B cell (primary cell): ENCODE results near the gene BTNL9. TPM values are rescaled to one million over a fixed set of nuclear protein-coding genes. Genes with fewer than 3 reads are reported as not detected.
A peak's percentile ranks its signal among the peaks of the same experiment; 100 is the strongest.
"Not testable (repeated sequence)": the region's sequence is repeated elsewhere in the genome, so short reads cannot be mapped to it uniquely, and the experiment has no call there.

Source experiments
- ATAC-seq: fragments of 200-7000 bp; cut with Tn5 transposase; one replicate; pipeline ENCODE4 v1.10.0; 2021; ENCODE audit warnings: low read depth, mild to moderate bottlenecking, moderate number of reproducible peaks, moderate library complexity
- CTCF ChIA-PET: fragments of 350-600 bp; sonication (Branson Sonifier 250); formaldehyde crosslinking; loops from one replicate; lab custom pipeline; 2021; ENCODE audit warnings: antibody characterized with exemption, inconsistent platforms; lab: Charles Lee
- POLR2A ChIA-PET: fragments of 350-600 bp; sonication (Branson Sonifier 250); formaldehyde crosslinking; loops from one replicate; lab custom pipeline; 2021; ENCODE audit warnings: antibody characterized with exemption; lab: Charles Lee
- DNase-seq: peaks from one replicate; pipeline ENCODE4 v3.0.0; 2013
- H2AFZ ChIP-seq: 2 replicates; pipeline ENCODE4 v1.6.1; 2012; ENCODE audit warnings: mild to moderate bottlenecking, low read depth, low read length; ENCODE audit not compliant: insufficient read depth, poor library complexity, severe bottlenecking
- H3K27ac ChIP-seq, 2 donors: 1 replicate in 1 of 2; 2 replicates in 1 of 2; pipeline ENCODE4 v1.5.1; 2012 to 2013; ENCODE audit warnings: low read length in 2 of 2, mild to moderate bottlenecking in 2 of 2, moderate library complexity in 1 of 2
- H3K27me3 ChIP-seq, 4 experiments: fragments of 200-600 bp in 1 of 4; sonication (generic) in 1 of 4; replicated peaks in 1 of 4; 1 replicate in 2 of 4; 2 replicates in 2 of 4; pipeline versions ENCODE4 v1.6.1 to v1.7.0; 2013 to 2016; ENCODE audit warnings: low read length in 3 of 4, mild to moderate bottlenecking in 2 of 4, mixed read lengths in 1 of 4, moderate library complexity in 1 of 4; ENCODE audit not compliant: insufficient read depth in 4 of 4, control insufficient read depth in 3 of 4; ENCODE audit errors: control extremely low read depth in 1 of 4
- H3K36me3 ChIP-seq, 2 experiments: replicated peaks in 1 of 2; 1 replicate in 1 of 2; 2 replicates in 1 of 2; pipeline versions ENCODE4 v1.6.1 to v1.7.1; 2013; ENCODE audit warnings: low read length in 1 of 2; ENCODE audit not compliant: insufficient read depth in 2 of 2, control insufficient read depth in 1 of 2; ENCODE audit errors: control extremely low read depth in 1 of 2, extremely low read depth in 1 of 2
- H3K4me1 ChIP-seq, 2 donors: fragments of 200-600 bp in 1 of 2; sonication (generic) in 1 of 2; 1 replicate in 1 of 2; 2 replicates in 1 of 2; pipeline versions ENCODE4 v1.5.1 to v1.6.1; 2013 to 2017; ENCODE audit warnings: low read length in 2 of 2; ENCODE audit not compliant: control insufficient read depth in 2 of 2, insufficient read depth in 2 of 2
- H3K4me2 ChIP-seq: replicated peaks from 2 replicates; pipeline ENCODE3; 2012; ENCODE audit warnings: mild to moderate bottlenecking, low read depth, low read length; ENCODE audit not compliant: poor library complexity, severe bottlenecking
- H3K4me3 ChIP-seq, 5 experiments: fragments of 200-600 bp in 1 of 5; sonication (generic) in 1 of 5; 1 replicate in 3 of 5; 2 replicates in 2 of 5; pipeline versions ENCODE4 v1.5.1 to v1.7.0; 2011 to 2016; ENCODE audit warnings: low read length in 4 of 5, mild to moderate bottlenecking in 4 of 5, low read depth in 2 of 5, control low read depth in 1 of 5, moderate library complexity in 1 of 5; ENCODE audit not compliant: insufficient read depth in 1 of 5; ENCODE audit errors: control extremely low read depth in 1 of 5, extremely low read depth in 1 of 5
- H3K79me2 ChIP-seq: fragments of 200-600 bp; sonication (generic); one replicate; pipeline ENCODE4 v1.6.0; 2016; ENCODE audit warnings: low read length; ENCODE audit not compliant: control insufficient read depth, insufficient read depth
- H3K9ac ChIP-seq: fragments of 200-600 bp; sonication (generic); 2 replicates; pipeline ENCODE4 v1.6.1; 2017; ENCODE audit warnings: mild to moderate bottlenecking, low read length, moderate library complexity
- H3K9me3 ChIP-seq, 3 donors: one replicate each; pipeline versions ENCODE4 v1.6.1 to v1.7.1; 2013; ENCODE audit warnings: low read length in 2 of 3; ENCODE audit not compliant: control insufficient read depth in 2 of 3, insufficient read depth in 1 of 3; ENCODE audit errors: control extremely low read depth in 1 of 3
- H4K20me1 ChIP-seq: 2 replicates; pipeline ENCODE4 v1.6.0; 2012; ENCODE audit warnings: mild to moderate bottlenecking, low read length; ENCODE audit not compliant: insufficient read depth, control insufficient read depth, poor library complexity, severe bottlenecking
- H3K27ac Mint-ChIP-seq: one replicate; pipeline ENCODE4 v1.8.0; 2021; ENCODE audit warnings: mixed read lengths
- H3K27me3 Mint-ChIP-seq: one replicate; pipeline ENCODE4 v1.8.0; 2021; ENCODE audit warnings: mixed read lengths
- H3K4me1 Mint-ChIP-seq: one replicate; pipeline ENCODE4 v1.8.0; 2021; ENCODE audit warnings: mixed read lengths
- H3K4me3 Mint-ChIP-seq: one replicate; pipeline ENCODE4 v1.8.0; 2021; ENCODE audit warnings: mixed read lengths
- H3K9me3 Mint-ChIP-seq: one replicate; pipeline ENCODE4 v1.8.0; 2022; ENCODE audit warnings: mixed read lengths; ENCODE audit not compliant: insufficient read depth
- WGBS: methylation state at CpG from one replicate; pipeline ENCODE4 v1.1.5; 2013; ENCODE audit warnings: missing lambda C conversion rate; ENCODE audit not compliant: insufficient coverage; 5-methylcytosine and 5-hydroxymethylcytosine counted together
- intact Hi-C: fragments of 100-400 bp; cut with micrococcal nuclease; formaldehyde crosslinking; loops from one replicate; pipeline ENCODE4 v1.10.0; 2022
- polyA plus RNA-seq: library from polyadenylated mRNA; depleted of rRNA; stranded (reverse); fragments of >200 nt; gene quantifications from 2 replicates; pipeline ENCODE4 v1.2.3, GENCODE V29; 2012
- total RNA-seq, 2 donors: library from RNA; stranded (reverse); fragments of 120-200 nt in 1 of 2; gene quantifications; 1 replicate in 1 of 2; 2 replicates in 1 of 2; pipeline versions ENCODE4 v1.2.3 to v1.2.4, GENCODE V29; 2013 to 2022

BTNL9 gene
- total and polyA plus RNA-seq, 2 donors (not counting 1 experiment from before 2014, with no cell fraction given), result 40.7 to 173 TPM

GRCh38 chr5:181104259-181104568 lies 64.1 kb downstream of the BTNL9 start:
- intact Hi-C loops, result loop anchor here (10.0 kb wide), 1 partner anchor 51 kb away; no protein-coding TSS in a partner anchor
- H3K36me3 ChIP-seq, H2AFZ ChIP-seq, CTCF ChIA-PET, H3K9ac ChIP-seq, H3K27ac ChIP-seq, ATAC-seq, POLR2A ChIA-PET, H4K20me1 ChIP-seq, H3K9me3 Mint-ChIP-seq, H3K4me1 ChIP-seq, H3K79me2 ChIP-seq, H3K4me3 ChIP-seq: not testable (repeated sequence)
- peak overlapping the region; percentile 75 for H3K4me3 Mint-ChIP-seq
- H3K9me3 ChIP-seq, result peaks cover 0 to 16% (median 0%) of the 10 kb centered on the region in 3 donors
- peak; percentile 28 for DNase-seq
- H3K4me1 Mint-ChIP-seq, result peaks cover 24% of the 10 kb centered on the region
- H3K27me3 Mint-ChIP-seq, result peaks cover 42% of the 10 kb centered on the region
- H3K27ac Mint-ChIP-seq, result peak overlapping the region; percentile 80
- peak overlapping the region; percentile 28 for H3K4me2 ChIP-seq
- H3K27me3 ChIP-seq, result peaks cover 0 to 52% (median 16%) of the 10 kb centered on the region in 4 experiments
- WGBS, result 0% methylated on average over 2 of the region's 5 CpGs

- H3K4me3 Mint-ChIP-seq, H4K20me1 ChIP-seq, H3K9ac ChIP-seq, H3K4me3 ChIP-seq, H3K4me1 ChIP-seq, H3K79me2 ChIP-seq, H3K4me2 ChIP-seq, H2AFZ ChIP-seq, H3K27ac ChIP-seq, CTCF ChIA-PET, ATAC-seq, POLR2A ChIA-PET, H3K36me3 ChIP-seq, H3K9me3 ChIP-seq, H3K27ac Mint-ChIP-seq, H3K9me3 Mint-ChIP-seq: not testable (repeated sequence)
- H3K27me3 ChIP-seq, result peaks cover 0 to 52% (median 12%) of the 10 kb centered on the region in 4 experiments
- H3K4me1 Mint-ChIP-seq, result peaks cover 18% of the 10 kb centered on the region
- intact Hi-C loops, result loop anchor here (10.0 kb wide), 1 partner anchor 50 kb away; no protein-coding TSS in a partner anchor
- WGBS, result 71% methylated on average over 7 of the region's 20 CpGs
- peaks cover 41% of the 10 kb centered on the region for H3K27me3 Mint-ChIP-seq
- peak; percentile 15 for DNase-seq
Measured at GRCh38 chr5:181104606-181105390, 64.7 kb downstream of the BTNL9 start.
